Left lung (tissue), 10 donors: Measurements from ENCODE around the gene ATXN7. TPM values are rescaled to one million over a fixed set of nuclear protein-coding genes. Genes with fewer than 3 reads are reported as not detected.

Source experiments
- ATAC-seq: fragments of 200-7000 bp; cut with Tn5 transposase; one replicate; pipeline ENCODE4 v1.9.1; 2020; ENCODE audit warnings: moderate library complexity
- DNase-seq, 4 donors: peaks; one replicate each; pipeline ENCODE4 v3.0.0-alpha.2; 2013 to 2020
- H3K27ac ChIP-seq, 2 donors: fragments of 200-600 bp; sonication (generic) in 1 of 2; one replicate each; pipeline versions ENCODE4 v1.5.0 to v1.8.0; 2020 to 2021
- H3K27me3 ChIP-seq, 2 donors: fragments of 200-600 bp; sonication (generic) in 1 of 2; one replicate each; pipeline versions ENCODE4 v1.5.0 to v1.8.0; 2020 to 2021
- H3K36me3 ChIP-seq, 2 donors: fragments of 200-600 bp; sonication (generic) in 1 of 2; one replicate each; pipeline versions ENCODE4 v1.5.0 to v1.8.0; 2020 to 2021
- H3K4me1 ChIP-seq, 2 donors: fragments of 200-600 bp; one replicate each; pipeline ENCODE4 v1.8.0; 2021
- H3K4me3 ChIP-seq, 2 donors: fragments of 200-600 bp; sonication (generic) in 1 of 2; one replicate each; pipeline versions ENCODE4 v1.5.0 to v1.8.0; 2020 to 2021; ENCODE audit warnings: mild to moderate bottlenecking in 1 of 2
- H3K9me3 ChIP-seq, 2 donors: fragments of 200-600 bp; sonication (generic) in 1 of 2; one replicate each; pipeline versions ENCODE4 v1.5.0 to v1.8.0; 2020 to 2021
- CTCF ChIP-seq, 2 donors: fragments of 200-600 bp; sonication (generic) in 1 of 2; IDR thresholded peaks; one replicate each; pipeline versions ENCODE4 v1.5.0 to v1.8.0; 2021; ENCODE audit warnings: antibody characterized with exemption in 2 of 2
- intact Hi-C, 2 donors: fragments of 100-400 bp; cut with DNase I; formaldehyde crosslinking; loops; one replicate each; pipeline versions ENCODE4 v1.11.2 to v1.14.2; 2022
- polyA plus RNA-seq, 6 donors: library from polyadenylated mRNA; unstranded; fragments of 120-200 nt; gene quantifications; one replicate each; pipeline ENCODE4 v1.2.1, GENCODE V29; 2013; ENCODE audit not compliant: insufficient read length in 6 of 6
- total RNA-seq, 2 donors: library from RNA; stranded (reverse); fragmentation: NEBNext Ultra II Directional; extraction: Animal tissue kit (Norgen Biotek cat#: 25700); gene quantifications; one replicate each; pipeline ENCODE4 v1.2.1, GENCODE V29; 2021
- donor health status: DM: no; HTN: yes; CAD: no.
- donor health status: DM: no; HTN: no; CAD: no.

Gene ATXN7
- total and polyA plus RNA-seq, 8 donors: 23.4 to 32.5 (median 26.0) TPM

- ATAC-seq: no peak
- Histone ChIP-seq H3K4me1 (peaks cover 6 to 25% of the 10 kb centered on the region in 2 donors), H3K27ac (no peak overlapping the region), H3K9me3 (no peaks in the 10 kb centered on the region), H3K36me3 (no peaks in the 10 kb centered on the region), H3K4me3 (peak overlapping the region; percentile 80 to 88), H3K27me3 (no peaks in the 10 kb centered on the region)
- intact Hi-C loops: no loop called here
- no peak for TF ChIP-seq CTCF (IDR thresholded peaks at IDR 0.05)
- no peak for DNase-seq
These were observed 890 bp upstream of the ATXN7 start for GRCh38 chr3:63862804-63863149.

DNA sequence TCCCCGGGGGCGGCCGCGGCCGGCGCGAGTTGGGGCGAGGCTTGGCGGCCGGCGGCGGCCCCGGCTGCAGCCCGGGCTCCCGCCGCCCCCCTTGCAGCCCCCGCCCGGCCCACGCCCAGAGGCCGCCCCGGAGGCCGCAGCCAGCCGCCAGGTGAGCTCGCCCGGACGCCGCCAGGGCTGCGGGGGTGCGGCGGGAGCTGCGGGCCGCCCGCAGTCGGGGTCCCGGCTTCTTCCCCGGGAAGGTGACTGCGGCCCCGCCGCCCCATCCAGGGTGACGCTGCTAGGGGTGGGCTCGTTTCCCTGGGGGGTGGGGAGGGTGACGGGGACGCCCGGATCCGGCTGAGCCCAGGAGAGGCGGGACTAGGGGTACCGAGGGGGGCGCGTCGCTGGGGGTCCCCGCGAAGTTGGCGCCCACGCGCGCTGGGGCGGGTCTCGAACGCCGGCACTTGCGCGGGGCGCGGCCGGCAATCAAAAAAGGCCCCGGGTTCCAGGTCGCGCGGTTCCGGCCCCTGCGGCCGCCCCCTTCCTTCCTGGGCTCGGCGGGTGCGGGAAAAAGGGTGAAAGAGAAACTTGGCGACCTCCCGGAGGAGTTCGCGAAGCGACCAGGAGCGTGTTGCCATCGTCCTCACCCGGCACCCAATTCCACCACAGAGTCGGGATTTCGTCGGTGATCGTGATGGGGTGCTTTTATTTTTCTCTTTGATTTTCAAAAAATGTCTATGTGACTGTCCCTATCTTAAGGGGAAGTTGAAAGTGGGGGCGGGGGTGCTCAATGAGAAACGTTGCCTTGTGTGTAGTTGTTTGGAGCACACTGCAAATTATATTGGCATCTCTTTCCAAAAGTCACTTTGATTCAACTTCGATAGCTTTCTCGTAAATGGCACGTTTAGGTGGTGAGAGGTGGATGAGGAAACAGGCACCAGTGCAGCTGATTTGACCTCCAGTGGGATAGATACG is 619 bp downstream of the ATXN7 start:
- H3K9me3 ChIP-seq: no peaks in the 10 kb centered on the region
- H3K4me3 ChIP-seq: peak overlapping the region; percentile 80 to 96
- intact Hi-C loops: no loop called here
- DNase-seq: peak; percentile 32 to 88 (median 50)
- no peaks in the 10 kb centered on the region for H3K36me3 ChIP-seq
- peak; percentile 73 for ATAC-seq
- H3K4me1 ChIP-seq: peaks cover 6 to 25% of the 10 kb centered on the region in 2 donors
- H3K27ac ChIP-seq: peak overlapping the region; percentile 85 to 96
- H3K27me3 ChIP-seq: no peaks in the 10 kb centered on the region
- no peak for TF ChIP-seq CTCF (IDR thresholded peaks at IDR 0.05)

DNA sequence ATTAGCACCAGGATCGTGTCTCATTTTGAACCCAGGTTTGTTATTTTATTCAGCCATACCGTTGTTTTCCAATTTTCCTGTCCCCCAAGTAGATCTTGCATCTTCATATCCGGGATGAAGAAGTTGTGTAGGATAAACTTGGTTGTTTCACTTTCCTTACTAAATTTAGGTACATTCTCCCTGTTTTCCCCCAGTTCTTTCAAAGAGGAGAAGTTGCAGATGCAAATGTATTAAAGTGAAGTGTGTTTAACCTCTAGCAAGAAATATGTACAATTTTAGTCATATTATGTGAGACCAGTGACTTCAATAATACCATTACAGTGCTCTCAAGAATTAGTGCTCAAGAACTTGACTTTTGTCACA is 1.3 kb downstream of the ATXN7 start:
- intact Hi-C loops: no loop called here
- ATAC-seq (no peak), DNase-seq (no peak)
- no peak for TF ChIP-seq CTCF (IDR thresholded peaks at IDR 0.05)
- Histone ChIP-seq H3K27ac (peak overlapping the region; percentile 85 to 96), H3K9me3 (no peaks in the 10 kb centered on the region), H3K36me3 (no peaks in the 10 kb centered on the region), H3K4me3 (peak overlapping the region; percentile 80 to 96), H3K27me3 (no peaks in the 10 kb centered on the region), H3K4me1 (peaks cover 6 to 25% of the 10 kb centered on the region in 2 donors)

- ATAC-seq: no peak
- no peak for TF ChIP-seq CTCF (IDR thresholded peaks at IDR 0.05)
- no peaks in the 10 kb centered on the region for H3K27me3 ChIP-seq
- intact Hi-C loops: no loop called here
- H3K9me3 ChIP-seq: no peaks in the 10 kb centered on the region
- peaks cover 6 to 21% of the 10 kb centered on the region in 2 donors for H3K4me1 ChIP-seq
- no peak overlapping the region for H3K4me3 ChIP-seq
- DNase-seq: no peak
- no peaks in the 10 kb centered on the region for H3K36me3 ChIP-seq
- no peak overlapping the region for H3K27ac ChIP-seq
These were observed 3.6 kb downstream of the ATXN7 start for GRCh38 chr3:63867225-63867624.

GRCh38 chr3:63869940-63870614 is 6.4 kb downstream of the ATXN7 start:
- Histone ChIP-seq H3K4me3 (no peak overlapping the region), H3K27me3 (no peaks in the 10 kb centered on the region), H3K36me3 (no peaks in the 10 kb centered on the region), H3K4me1 (peaks cover 2 to 13% of the 10 kb centered on the region in 2 donors), H3K9me3 (no peaks in the 10 kb centered on the region), H3K27ac (no peak overlapping the region)
- intact Hi-C loops: no loop called here
- no peak for TF ChIP-seq CTCF (IDR thresholded peaks at IDR 0.05)
- DNase-seq: no peak
- ATAC-seq: no peak
